SK-N-SH treated with all-trans-retinoic acid at 6 μM for 48 hours (cell line): ENCODE results near the gene ATP1B3.

ENCODE experiments used
- ARNTL ChIP-seq: fragments of 450-650 bp; formaldehyde crosslinking; IDR thresholded peaks from 2 replicates; pipeline ENCODE4 v1.5.0; 2020; ENCODE audit warnings: low read depth, mild to moderate bottlenecking, moderate library complexity, borderline replicate concordance
- BACH2 ChIP-seq: fragments of 250-450 bp; sonication (Bioruptor Pico); IDR thresholded peaks from 2 replicates; pipeline ENCODE4 v1.9.0; 2021; ENCODE audit warnings: mild to moderate bottlenecking, borderline replicate concordance
- RARB ChIP-seq: fragments of 250-450 bp; sonication (Bioruptor Pico); IDR thresholded peaks from 2 replicates; pipeline ENCODE4 v1.8.0; 2021; ENCODE audit warnings: mild to moderate bottlenecking, moderate library complexity
- TF ChIP-seq, protein P1 (sequence below): fragments of 250-450 bp; sonication (Bioruptor Pico); IDR thresholded peaks from 2 replicates; pipeline ENCODE4 v1.5.1; 2021; ENCODE audit warnings: mild to moderate bottlenecking, moderate library complexity
- TF ChIP-seq, protein P2 (sequence below): fragments of 250-450 bp; sonication (Bioruptor Pico); IDR thresholded peaks from 2 replicates; pipeline ENCODE4 v1.5.1; 2020; ENCODE audit warnings: low read depth, mild to moderate bottlenecking, moderate library complexity

DNA sequence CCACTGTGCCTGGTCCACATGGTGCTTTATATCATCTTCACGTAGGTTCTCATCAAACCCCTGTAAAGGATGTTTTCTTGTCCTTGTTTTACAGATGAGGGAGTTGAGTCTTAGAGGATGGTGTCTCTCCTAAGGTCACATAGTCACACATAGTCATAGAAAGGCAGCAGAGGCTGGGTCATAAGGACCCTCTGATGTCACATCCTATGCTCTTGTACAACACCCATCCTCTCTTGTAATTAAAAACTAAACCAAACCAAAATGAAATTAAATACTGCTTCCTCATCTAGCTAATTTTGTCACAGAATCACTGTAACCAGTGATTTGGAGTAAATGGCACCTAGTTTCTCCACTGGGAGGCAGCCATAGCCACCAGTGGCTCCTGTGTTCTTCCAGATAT lies 21.8 kb upstream of the ATP1B3 start:
- TF ChIP-seq RARB (no peak), ARNTL (CRISPR knock-in tag) (no peak), BACH2 (CRISPR knock-in tag) (no peak)
- TF ChIP-seq, protein P1, sequence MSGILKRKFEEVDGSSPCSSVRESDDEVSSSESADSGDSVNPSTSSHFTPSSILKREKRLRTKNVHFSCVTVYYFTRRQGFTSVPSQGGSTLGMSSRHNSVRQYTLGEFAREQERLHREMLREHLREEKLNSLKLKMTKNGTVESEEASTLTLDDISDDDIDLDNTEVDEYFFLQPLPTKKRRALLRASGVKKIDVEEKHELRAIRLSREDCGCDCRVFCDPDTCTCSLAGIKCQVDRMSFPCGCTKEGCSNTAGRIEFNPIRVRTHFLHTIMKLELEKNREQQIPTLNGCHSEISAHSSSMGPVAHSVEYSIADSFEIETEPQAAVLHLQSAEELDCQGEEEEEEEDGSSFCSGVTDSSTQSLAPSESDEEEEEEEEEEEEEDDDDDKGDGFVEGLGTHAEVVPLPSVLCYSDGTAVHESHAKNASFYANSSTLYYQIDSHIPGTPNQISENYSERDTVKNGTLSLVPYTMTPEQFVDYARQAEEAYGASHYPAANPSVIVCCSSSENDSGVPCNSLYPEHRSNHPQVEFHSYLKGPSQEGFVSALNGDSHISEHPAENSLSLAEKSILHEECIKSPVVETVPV (CRISPR knock-in tag), result no peak
- TF ChIP-seq, protein P2, sequence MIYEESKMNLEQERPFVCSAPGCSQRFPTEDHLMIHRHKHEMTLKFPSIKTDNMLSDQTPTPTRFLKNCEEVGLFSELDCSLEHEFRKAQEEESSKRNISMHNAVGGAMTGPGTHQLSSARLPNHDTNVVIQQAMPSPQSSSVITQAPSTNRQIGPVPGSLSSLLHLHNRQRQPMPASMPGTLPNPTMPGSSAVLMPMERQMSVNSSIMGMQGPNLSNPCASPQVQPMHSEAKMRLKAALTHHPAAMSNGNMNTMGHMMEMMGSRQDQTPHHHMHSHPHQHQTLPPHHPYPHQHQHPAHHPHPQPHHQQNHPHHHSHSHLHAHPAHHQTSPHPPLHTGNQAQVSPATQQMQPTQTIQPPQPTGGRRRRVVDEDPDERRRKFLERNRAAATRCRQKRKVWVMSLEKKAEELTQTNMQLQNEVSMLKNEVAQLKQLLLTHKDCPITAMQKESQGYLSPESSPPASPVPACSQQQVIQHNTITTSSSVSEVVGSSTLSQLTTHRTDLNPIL (CRISPR knock-in tag), result no peak
